ENCODE results near the gene UMOD.

UMOD gene

GRCh38 chr16:20352615-20353014 lies at the start of gene UMOD:
TSS of gene UMOD (minus strand) at chr16:20352715. CDS start at chr16:20350737, 1,978 bp downstream.
- H3K27me3 ChIP-seq (ENCODE audit: low read depth, low read length): peaks cover 23% of the 10 kb centered on the region
- H3K9ac ChIP-seq (ENCODE audit: low read length): no peak within 1 kb of the TSS
- no peak within 1 kb of the TSS for H2AFZ ChIP-seq (ENCODE audit: low read depth, low read length)
- no peak within 1 kb of the TSS for H3K4me2 ChIP-seq (ENCODE audit: low read length)
- no peaks in the 10 kb centered on the region for H4K20me1 ChIP-seq (ENCODE audit: insufficient read depth, low read length)
- no peaks in the 10 kb centered on the region for H3K9me3 ChIP-seq (ENCODE audit: insufficient read depth, low read length)
- H3K4me3 ChIP-seq (ENCODE audit: low read length): no peak within 1 kb of the TSS
- H3K27ac ChIP-seq (ENCODE audit: low read length): no peak within 1 kb of the TSS
- H3K36me3 ChIP-seq (replicated peaks; ENCODE audit: low read depth, low read length): no peaks in the 10 kb centered on the region
- TF ChIP-seq CTCF (IDR thresholded peaks at IDR 0.05; ENCODE audit: low read depth, low read length): no peak
- TF ChIP-seq EZH2phosphoT487 (IDR thresholded peaks at IDR 0.05; ENCODE audit: low read depth): no peak
- no peaks in the 10 kb centered on the region for H3K79me2 ChIP-seq (ENCODE audit: low read length)
- no peaks in the 10 kb centered on the region for H3K4me1 ChIP-seq (ENCODE audit: low read length)

DNA sequence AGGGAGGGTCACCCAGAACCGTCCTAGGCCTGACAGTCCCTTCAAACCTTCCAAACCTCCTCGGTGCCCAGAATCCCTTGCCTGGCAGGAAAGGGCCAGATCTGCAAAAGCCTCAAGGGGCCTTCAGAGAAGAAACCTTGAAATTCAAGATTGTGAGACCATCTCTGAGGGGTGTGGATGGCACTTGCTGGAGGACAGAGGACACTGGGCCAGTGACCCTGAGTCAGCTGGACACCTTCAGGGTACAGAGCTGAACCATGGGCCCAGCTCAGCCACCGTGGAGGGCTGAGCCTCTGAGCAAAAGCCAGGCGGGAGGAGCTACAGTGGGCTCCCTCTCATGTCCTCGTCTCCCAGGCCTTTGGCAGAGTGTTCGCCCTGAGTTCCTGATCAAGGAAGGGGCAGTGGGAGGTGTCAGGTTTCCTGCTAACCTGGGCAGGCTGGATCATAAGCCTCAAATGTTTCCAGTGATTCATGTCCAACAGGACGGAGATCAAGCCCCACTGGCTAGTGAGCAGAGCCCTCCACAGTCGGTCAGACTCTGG lies 49.0 kb upstream of the UMOD start:
- H3K79me2 ChIP-seq (ENCODE audit: low read length): no peaks in the 10 kb centered on the region
- no peaks in the 10 kb centered on the region for H4K20me1 ChIP-seq (ENCODE audit: insufficient read depth, low read length)
- TF ChIP-seq EZH2phosphoT487 (IDR thresholded peaks at IDR 0.05; ENCODE audit: low read depth) (no peak), CTCF (IDR thresholded peaks at IDR 0.05; ENCODE audit: low read depth, low read length) (no peak)
- no peak overlapping the region for H2AFZ ChIP-seq (ENCODE audit: low read depth, low read length)
- no peak overlapping the region for H3K4me2 ChIP-seq (ENCODE audit: low read length)
- H3K9me3 ChIP-seq (ENCODE audit: insufficient read depth, low read length): no peaks in the 10 kb centered on the region
- H3K27ac ChIP-seq (ENCODE audit: low read length): no peak overlapping the region
- H3K36me3 ChIP-seq (replicated peaks; ENCODE audit: low read depth, low read length): no peaks in the 10 kb centered on the region
- no peaks in the 10 kb centered on the region for H3K4me1 ChIP-seq (ENCODE audit: low read length)
- H3K27me3 ChIP-seq (ENCODE audit: low read depth, low read length): no peaks in the 10 kb centered on the region
- no peak overlapping the region for H3K4me3 ChIP-seq (ENCODE audit: low read length)
- no peak overlapping the region for H3K9ac ChIP-seq (ENCODE audit: low read length)

- Histone ChIP-seq H3K9ac (ENCODE audit: low read length) (no peak overlapping the region), H3K9me3 (ENCODE audit: insufficient read depth, low read length) (no peaks in the 10 kb centered on the region), H3K4me3 (ENCODE audit: low read length) (no peak overlapping the region), H3K36me3 (replicated peaks; ENCODE audit: low read depth, low read length) (no peaks in the 10 kb centered on the region), H3K4me1 (ENCODE audit: low read length) (no peaks in the 10 kb centered on the region), H4K20me1 (ENCODE audit: insufficient read depth, low read length) (no peaks in the 10 kb centered on the region), H3K27me3 (ENCODE audit: low read depth, low read length) (no peaks in the 10 kb centered on the region), H2AFZ (ENCODE audit: low read depth, low read length) (no peak overlapping the region), H3K27ac (ENCODE audit: low read length) (no peak overlapping the region), H3K79me2 (ENCODE audit: low read length) (no peaks in the 10 kb centered on the region), H3K4me2 (ENCODE audit: low read length) (no peak overlapping the region)
- TF ChIP-seq EZH2phosphoT487 (IDR thresholded peaks at IDR 0.05; ENCODE audit: low read depth) (no peak), CTCF (IDR thresholded peaks at IDR 0.05; ENCODE audit: low read depth, low read length) (no peak)
Measured at GRCh38 chr16:20401066-20401465, 48.6 kb upstream of the UMOD start.

DNA sequence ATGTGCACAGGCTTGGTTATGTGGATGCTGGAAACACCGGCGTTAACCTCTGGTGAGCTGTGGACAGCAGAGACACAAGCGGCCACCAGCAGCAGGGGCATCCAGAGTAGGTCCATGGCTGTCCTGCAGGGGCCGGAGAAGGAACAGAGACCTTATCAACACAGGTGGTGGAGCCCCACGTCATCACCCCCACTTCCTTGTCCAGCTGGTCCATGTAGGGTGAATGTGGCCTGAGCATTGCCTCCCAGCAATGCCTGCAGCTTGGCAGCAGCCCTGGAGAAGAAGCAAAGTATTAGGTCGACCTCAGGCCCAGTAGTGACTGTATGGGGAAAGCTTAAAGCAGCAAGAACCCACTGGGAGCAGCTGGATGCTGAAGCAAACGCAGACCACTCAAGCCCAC lies 46.7 kb upstream of the UMOD start:
- Histone ChIP-seq H3K4me1 (ENCODE audit: low read length) (no peaks in the 10 kb centered on the region), H2AFZ (ENCODE audit: low read depth, low read length) (no peak overlapping the region), H3K79me2 (ENCODE audit: low read length) (no peaks in the 10 kb centered on the region), H3K4me2 (ENCODE audit: low read length) (no peak overlapping the region), H3K4me3 (ENCODE audit: low read length) (no peak overlapping the region), H3K9ac (ENCODE audit: low read length) (no peak overlapping the region), H4K20me1 (ENCODE audit: insufficient read depth, low read length) (no peaks in the 10 kb centered on the region), H3K27ac (ENCODE audit: low read length) (no peak overlapping the region), H3K27me3 (ENCODE audit: low read depth, low read length) (no peaks in the 10 kb centered on the region), H3K36me3 (replicated peaks; ENCODE audit: low read depth, low read length) (no peaks in the 10 kb centered on the region), H3K9me3 (ENCODE audit: insufficient read depth, low read length) (no peaks in the 10 kb centered on the region)
- no peak for TF ChIP-seq CTCF (IDR thresholded peaks at IDR 0.05; ENCODE audit: low read depth, low read length)
- TF ChIP-seq EZH2phosphoT487 (IDR thresholded peaks at IDR 0.05; ENCODE audit: low read depth): no peak
